ENCODE measurements around the gene RFT1.
"Not testable (repeated sequence)": the region's sequence is repeated elsewhere in the genome, so short reads cannot be mapped to it uniquely, and the experiment has no call there.

The RFT1 gene

DNA sequence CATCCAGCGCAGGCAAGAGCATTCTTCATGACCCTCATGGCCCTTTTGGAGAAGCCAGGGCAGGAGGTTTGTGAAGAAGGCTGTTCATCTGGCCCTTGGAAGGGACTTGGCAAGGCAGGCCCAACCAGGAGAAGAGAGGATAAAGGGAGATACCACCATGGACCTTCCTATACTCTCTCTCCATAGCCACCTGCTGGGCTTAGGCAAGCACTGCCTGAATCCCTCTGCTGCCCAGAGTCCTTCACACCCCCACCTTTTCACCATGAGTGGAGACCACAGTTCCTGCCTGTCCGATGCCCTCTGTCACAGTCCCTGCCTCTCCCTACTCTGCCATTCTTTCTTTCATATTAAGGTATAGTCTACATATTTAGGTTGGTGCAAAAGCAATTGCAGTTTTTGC is 73.8 kb downstream of the RFT1 start:
- no peak for DNase-seq

DNA sequence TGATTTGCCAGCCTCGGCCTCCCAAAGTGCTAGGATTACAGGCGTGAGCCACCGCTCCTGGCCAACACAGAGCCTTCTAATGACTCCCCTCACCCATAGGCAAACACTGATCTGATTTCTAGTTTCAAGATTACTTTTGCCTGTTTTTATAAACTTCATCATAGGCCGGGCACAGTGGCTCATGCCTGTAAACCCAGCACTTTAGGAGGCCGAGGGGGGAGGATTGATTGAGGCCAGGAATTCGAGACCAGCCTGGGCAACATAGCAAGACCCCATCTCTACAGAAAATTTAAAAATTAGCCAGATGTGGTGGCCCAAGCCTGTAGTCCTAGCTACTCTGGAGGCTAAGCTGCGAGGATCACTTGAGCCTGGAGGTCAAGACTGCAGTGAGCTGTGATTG is 76.0 kb downstream of the RFT1 start:
- not testable (repeated sequence) for DNase-seq

DNA sequence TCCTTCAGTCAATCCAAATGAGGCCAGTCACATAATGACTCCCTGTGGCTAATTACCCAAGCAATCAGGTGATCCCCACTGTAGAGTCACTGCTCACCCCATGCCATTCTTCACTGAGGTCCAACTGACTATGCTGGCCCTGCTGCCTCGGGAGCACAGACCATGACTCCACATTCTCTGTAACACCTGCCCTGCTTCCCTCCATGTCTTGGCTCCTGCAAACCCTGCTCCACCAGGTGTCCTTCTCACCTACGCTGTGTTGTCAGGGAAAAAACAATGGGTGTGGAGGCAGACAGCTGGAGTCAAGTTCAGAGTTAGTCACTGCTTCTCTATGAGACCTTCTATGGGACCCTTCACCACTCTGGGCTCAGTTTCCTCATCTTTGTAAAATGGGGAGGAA is 78.3 kb downstream of the RFT1 start:
- DNase-seq: no peak

DNA sequence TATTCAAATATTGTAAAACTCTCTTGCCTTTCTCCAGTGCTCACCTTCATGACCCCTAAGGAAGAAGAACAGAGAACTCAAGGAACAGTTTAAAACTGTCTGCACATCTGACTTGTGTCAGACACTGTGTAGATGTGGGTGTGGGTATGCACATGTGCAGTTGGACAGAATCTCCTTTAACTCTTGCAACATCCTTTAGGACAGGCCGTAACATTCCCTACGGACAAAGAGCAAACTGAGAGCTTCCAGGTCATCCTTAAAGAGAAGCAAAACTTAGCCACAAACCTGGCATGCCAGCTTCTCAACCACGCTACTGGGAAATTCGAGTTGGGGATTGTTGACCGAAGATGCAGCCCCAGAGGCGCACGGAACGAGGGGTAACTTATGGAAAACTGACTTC is 80.2 kb downstream of the RFT1 start:
- no peak for DNase-seq

DNA sequence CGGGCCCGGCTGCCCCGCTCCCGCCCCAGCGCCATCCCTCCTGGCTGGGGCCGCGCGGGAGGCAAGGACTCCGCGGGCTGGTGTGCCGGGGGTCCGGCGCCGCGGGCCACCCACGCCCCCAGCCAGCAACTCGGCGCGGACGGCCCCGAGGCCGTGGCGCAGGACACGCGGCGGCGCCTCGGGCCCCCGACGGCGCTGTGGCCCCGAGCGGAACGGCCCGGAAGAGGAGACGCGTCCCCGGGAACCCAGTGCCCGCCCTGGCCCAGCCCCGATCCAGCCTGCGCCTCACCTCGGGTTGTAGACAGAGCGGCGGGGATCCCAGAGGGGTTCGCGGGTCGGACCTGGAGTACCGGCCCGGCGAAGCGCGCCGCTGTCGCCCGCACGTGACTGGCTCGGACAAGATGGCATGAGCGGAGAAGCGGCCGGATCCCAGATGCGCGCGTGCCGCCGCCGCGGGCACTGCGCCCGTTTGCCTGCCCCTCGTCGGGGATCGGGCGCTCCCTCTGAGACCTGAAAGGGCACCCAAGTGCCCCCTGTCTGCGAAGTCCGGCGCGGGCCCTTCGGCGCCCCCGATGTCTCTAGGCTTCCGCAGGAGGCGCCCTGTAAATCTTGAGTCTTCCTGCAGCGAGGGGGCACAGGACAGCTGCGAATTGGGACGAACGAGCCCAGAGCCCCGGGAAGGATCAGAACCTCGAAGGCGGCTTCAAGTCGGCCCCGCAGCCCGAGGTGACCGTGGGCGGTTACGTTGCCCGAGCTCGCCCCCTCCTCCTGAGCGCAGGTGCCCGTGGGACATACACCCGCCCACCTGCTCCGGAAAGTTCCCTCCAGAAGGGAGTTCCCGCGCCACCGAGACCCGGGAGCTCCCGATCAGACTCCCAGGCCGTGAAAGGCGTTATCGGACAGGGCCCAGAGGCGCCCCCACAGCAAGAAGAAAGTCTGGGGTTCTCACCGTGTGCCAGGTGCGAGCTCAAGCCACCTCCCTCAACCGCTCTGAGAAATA is 83.8 kb downstream of the RFT1 start:
- DNase-seq: peak; percentile 54

DNA sequence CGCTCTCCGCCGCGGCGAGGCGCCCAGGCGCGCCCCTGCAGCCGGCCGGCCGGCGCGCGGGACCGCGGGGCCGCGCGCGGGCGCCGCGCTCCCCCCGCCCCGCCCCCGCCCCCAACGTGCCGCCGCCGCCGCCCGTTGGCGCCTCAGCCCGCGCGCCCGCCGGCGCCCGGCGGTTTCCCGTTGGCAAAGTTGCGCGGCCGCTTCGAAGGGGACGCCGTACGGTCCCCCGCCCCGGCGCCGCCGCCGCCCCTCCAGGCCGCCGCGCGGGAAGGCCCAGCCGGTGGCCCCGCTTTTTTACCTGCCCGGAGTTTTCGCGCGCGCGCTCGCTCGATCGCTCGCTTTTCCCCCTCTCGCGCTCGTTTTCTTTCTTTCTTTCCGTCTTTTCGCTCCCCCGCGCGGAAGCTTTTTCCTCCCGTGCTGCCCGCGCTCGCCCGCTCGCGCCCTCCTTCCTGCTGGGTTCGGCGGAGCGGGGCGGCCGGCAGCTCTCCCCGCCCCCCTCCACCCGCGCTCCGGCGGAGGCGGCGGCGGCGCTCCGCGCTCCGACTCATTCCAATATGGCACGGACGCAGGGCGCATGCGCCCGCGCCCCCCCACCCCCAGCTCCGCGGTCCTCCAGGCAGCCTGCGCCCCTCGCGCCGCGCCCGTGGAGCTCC is 84.6 kb downstream of the RFT1 start, which contains the start of gene SFMBT1:
Gene SFMBT1 (minus strand): TSS at position 556 of the 653 bp plus-strand sequence. CDS start 76,945 bp downstream, outside the sequence.
- DNase-seq: peak; percentile 70

DNA sequence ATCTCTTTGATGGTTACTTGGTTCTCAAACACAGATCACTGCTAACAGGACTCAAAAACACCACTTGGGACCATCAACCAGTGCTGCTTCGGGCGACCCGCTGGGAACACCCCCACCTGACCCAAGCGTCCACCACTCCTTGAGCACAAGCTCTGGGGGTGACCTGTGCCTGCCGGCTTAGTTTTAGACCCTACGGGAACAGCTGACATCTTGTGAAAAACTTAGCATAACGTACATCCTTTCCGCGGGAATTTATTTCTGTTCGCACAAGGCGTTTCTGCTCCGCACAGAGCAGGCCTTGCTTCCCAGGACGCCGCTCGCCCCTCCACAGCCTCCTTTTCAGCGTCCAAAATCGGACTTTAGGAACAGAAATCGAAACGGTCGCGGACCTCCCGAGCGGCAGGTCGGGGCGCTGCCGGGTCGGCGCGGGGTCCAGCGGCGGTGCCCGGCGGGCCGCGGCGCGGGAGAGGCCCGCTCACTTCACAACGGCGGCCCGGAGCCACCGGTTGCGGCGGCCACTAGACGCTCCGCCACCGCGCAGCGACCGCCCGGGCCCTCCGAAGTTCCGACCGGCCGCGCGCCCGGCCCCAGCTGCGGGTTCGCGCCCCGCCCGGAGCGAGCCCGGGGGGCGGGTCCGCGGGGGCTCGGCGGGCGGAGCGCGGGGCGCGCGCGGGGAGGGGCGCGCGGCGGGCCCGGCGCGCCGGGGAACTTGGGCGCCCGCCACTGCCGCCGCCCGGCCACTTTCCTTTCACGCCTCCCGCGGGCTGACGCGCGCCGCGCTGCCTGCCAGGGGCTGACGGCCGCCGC is 85.3 kb downstream of the RFT1 start:
- DNase-seq: peak; percentile 58

DNA sequence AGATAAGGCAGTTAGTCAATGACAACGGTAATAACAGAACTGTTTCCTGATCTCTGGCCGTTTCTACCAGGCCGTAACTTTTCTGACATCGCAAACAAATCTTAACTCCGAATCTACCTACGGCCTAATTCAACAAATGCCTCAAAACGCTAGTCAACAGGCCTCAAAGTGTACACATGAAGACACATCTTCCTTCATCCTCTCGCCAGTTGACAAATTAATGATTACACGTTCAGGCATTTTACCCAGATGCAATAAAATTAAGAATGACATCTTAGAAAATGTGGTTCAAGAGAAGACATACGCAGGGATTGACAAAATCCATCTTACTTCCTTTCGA is 85.9 kb downstream of the RFT1 start:
- no peak for DNase-seq

DNA sequence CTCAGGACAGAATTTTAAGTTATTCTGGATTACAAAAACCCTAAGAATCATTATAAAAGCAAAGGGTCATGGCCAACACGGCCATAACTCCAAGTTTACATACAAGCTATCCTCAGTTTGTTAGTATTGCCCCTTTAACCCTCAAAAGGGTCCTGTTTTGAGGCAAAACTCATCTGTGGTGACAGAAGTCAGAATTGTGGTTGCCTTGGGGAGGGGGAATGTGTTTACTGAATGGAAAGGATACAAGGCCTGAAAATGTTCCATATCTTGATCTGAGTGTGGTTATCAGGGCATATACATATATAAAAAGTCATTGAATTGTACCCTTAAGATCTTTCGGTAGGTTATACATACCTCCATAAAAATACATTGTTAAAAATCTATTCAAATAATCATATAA is 86.5 kb downstream of the RFT1 start:
- DNase-seq: no peak

DNA sequence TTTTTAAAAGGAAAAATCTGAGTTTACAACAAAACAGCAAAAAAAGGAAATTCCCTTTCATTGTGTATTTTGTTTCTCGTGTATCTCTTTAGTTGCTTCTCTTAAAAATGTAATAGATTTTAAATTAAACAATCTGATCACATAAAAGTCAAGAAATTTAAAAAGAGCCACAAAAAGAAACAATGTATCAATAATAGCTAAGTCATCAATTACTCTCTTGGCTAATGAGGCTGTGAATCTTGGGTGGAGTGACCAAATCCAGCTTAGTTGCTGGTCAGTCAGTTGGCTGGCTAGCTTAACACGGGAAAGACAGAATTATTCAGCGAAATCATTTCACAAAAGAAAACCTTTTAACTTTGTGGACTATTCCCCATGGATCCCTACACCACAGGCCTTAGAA is 87.6 kb downstream of the RFT1 start:
- no peak for DNase-seq

DNA sequence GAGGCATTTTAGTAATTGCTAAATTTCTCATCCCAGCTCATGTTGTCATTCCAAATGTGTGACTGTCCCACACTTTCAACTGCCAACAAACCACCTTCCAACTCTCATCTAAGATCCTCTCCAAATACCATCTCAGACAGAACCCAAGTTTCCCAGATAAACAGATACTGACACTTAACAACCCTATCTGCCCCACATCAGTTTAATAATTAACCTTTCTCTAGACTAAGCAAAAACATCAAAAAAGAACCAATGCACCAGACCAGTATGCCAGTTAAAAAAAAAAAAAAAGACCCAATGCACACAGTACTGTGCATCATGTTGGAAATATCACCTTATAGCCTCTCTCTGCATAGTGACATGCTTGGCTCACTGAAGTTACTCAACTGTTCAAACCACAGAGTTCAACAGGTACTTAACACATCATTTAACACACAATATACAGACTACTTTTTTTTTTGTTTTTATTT is 89.8 kb downstream of the RFT1 start:
- no peak for DNase-seq

DNA sequence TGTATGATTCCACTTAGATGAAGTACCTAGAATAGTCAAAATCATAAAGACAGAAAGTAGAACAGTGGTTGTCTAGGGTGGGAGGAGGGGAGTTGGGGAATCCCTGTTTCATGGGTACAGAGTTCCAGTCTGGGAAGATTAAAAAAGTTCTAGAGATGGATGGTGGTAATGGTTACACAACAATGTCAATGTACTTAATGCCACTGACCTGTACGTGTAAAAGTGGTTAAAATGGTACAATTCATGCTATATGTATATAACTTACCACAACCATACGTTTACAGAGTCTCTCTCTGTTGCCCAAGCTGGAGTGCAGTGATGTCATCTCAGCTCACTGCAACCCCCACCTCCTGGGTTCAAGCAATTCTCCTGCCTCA is 90.9 kb downstream of the RFT1 start:
- DNase-seq: no peak

DNA sequence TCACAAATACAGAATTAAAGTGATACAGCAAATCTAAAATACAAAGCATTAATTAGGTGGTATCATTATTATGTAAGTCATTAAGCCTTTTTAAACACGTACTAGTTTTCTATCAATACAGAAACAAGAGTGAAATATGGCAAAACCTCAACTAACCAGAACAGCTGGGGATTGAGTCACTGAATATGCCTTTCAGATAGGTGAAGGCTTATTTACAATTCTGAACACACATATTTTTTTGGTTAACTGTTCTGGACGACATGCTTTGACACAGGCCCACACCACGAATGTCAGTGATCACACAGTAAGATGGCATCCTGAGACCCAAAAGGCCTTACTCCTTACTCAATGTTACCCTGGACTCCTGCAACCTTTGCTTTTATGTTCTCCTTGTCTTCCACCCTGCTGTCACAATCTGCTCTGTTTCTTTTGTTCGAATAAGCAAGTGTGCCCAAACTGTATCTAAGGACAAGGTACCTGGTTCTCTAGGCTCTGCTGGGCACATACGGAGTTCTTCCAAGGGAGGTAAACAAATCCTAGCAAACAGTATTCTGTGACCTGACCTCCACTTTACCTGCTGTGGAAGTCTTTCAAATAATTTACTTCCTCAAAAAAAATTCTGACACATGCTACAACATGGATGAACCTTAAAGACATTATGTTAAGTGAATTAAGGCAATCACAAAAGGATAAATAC is 91.4 kb downstream of the RFT1 start:
- no peak for DNase-seq

Measured in T-helper 9 cell (primary cell).